ENCODE data around the gene FOXJ3.

FOXJ3 gene

GRCh38 chr1:42302034-42302433 is 33.0 kb downstream of the FOXJ3 start:
- DNase-seq: no peak

- DNase-seq: no peak
Observed at GRCh38 chr1:42298520-42298919, 36.5 kb downstream of the FOXJ3 start.

GRCh38 chr1:42295816-42296215 is 39.2 kb downstream of the FOXJ3 start:
- DNase-seq: no peak

GRCh38 chr1:42290130-42290529 is 44.9 kb downstream of the FOXJ3 start:
- DNase-seq: no peak

GRCh38 chr1:42288311-42288985 is 46.6 kb downstream of the FOXJ3 start:
- DNase-seq: no peak

- no peak for DNase-seq
Observed at GRCh38 chr1:42282867-42283583, 52.0 kb downstream of the FOXJ3 start.

GRCh38 chr1:42282024-42282579 is 52.9 kb downstream of the FOXJ3 start:
- no peak for DNase-seq

- no peak for DNase-seq
Observed at GRCh38 chr1:42280821-42281220, 54.2 kb downstream of the FOXJ3 start.

- DNase-seq: no peak
Observed at GRCh38 chr1:42279055-42279454, 56.0 kb downstream of the FOXJ3 start.

GRCh38 chr1:42272920-42273319 is 62.1 kb downstream of the FOXJ3 start:
- no peak for DNase-seq

- DNase-seq: no peak
Observed at GRCh38 chr1:42267904-42268303, 67.1 kb downstream of the FOXJ3 start.

GRCh38 chr1:42266253-42267135 is 68.5 kb downstream of the FOXJ3 start:
- no peak for DNase-seq

GRCh38 chr1:42264511-42265190 is 70.4 kb downstream of the FOXJ3 start:
- DNase-seq: peak; percentile 85

GRCh38 chr1:42263019-42263418 is 72.0 kb downstream of the FOXJ3 start:
- DNase-seq: no peak

GRCh38 chr1:42260376-42261070 is 74.5 kb downstream of the FOXJ3 start:
- no peak for DNase-seq

GRCh38 chr1:42259739-42260064 is 75.3 kb downstream of the FOXJ3 start:
- DNase-seq: peak; percentile 24

- DNase-seq: peak; percentile 78
Observed at GRCh38 chr1:42259059-42259738, 75.8 kb downstream of the FOXJ3 start.

- no peak for DNase-seq
Observed at GRCh38 chr1:42258218-42258617, 76.8 kb downstream of the FOXJ3 start.

GRCh38 chr1:42251042-42251441 is 84.0 kb downstream of the FOXJ3 start:
- no peak for DNase-seq

GRCh38 chr1:42250164-42250563 is 84.9 kb downstream of the FOXJ3 start:
- no peak for DNase-seq

- no peak for DNase-seq
Observed at GRCh38 chr1:42240966-42241755, 93.9 kb downstream of the FOXJ3 start.
